Endothelial cell of umbilical vein (primary cell): ENCODE measurements around the gene ARHGAP45. TPM values are rescaled to one million over a fixed set of nuclear protein-coding genes. Genes with fewer than 3 reads are reported as not detected.
"Not testable (repeated sequence)": the region's sequence is repeated elsewhere in the genome, so short reads cannot be mapped to it uniquely, and the experiment has no call there.

Experiments
- BruUV-seq: library from RNA; stranded (reverse); fragments of 400-500 nt; replicated peaks from 2 replicates; lab custom pipeline; 2021; lab: Mats Ljungman, UMichigan
- CTCF ChIA-PET: fragments of 300-600, 350-600 bp; sonication (Branson Sonifier 250); formaldehyde crosslinking; loops from one replicate; lab custom pipeline; 2021; ENCODE audit warnings: antibody characterized with exemption, inconsistent platforms; lab: Charles Lee
- POLR2A ChIA-PET: fragments of 300-600, 350-600 bp; sonication (Branson Sonifier 250); formaldehyde crosslinking; loops from one replicate; lab custom pipeline; 2021; ENCODE audit warnings: antibody characterized with exemption, inconsistent platforms; lab: Charles Lee
- DNase-seq: peaks from one replicate; pipeline ENCODE4 v3.0.0-alpha.2; 2011; ENCODE audit warnings: low read depth, low spot score
- FAIRE-seq: peaks from 2 replicates; lab custom pipeline; 2011; peaks lifted over from hg19 to GRCh38; lab: Jason Lieb, UNC
- H2AFZ ChIP-seq: 2 replicates; pipeline ENCODE4 v1.6.0; 2012; ENCODE audit warnings: low read depth, low read length, control low read depth, inconsistent platforms
- H3K27ac ChIP-seq: 2 replicates; pipeline ENCODE4 v1.5.1; 2011; ENCODE audit warnings: low read depth, mild to moderate bottlenecking, control low read depth, low read length, moderate library complexity; ENCODE audit not compliant: insufficient read depth
- H3K27me3 ChIP-seq, 2 experiments: 2 replicates each; pipeline versions ENCODE4 v1.6.0 to v1.6.1; 2011; ENCODE audit warnings: low read length in 2 of 2, mixed read lengths in 1 of 2; ENCODE audit not compliant: control insufficient read depth in 2 of 2, insufficient read depth in 2 of 2
- H3K36me3 ChIP-seq, 2 experiments: 2 replicates in 1 of 2; 3 replicates in 1 of 2; pipeline ENCODE4 v1.5.1; 2011; ENCODE audit warnings: low read length in 2 of 2, mild to moderate bottlenecking in 1 of 2, moderate library complexity in 1 of 2; ENCODE audit not compliant: control insufficient read depth in 2 of 2, insufficient read depth in 2 of 2; ENCODE audit errors: extremely low read depth in 1 of 2
- H3K4me1 ChIP-seq: 3 replicates; pipeline ENCODE4 v1.5.1; 2011; ENCODE audit warnings: mild to moderate bottlenecking, low read length; ENCODE audit not compliant: control insufficient read depth, insufficient read depth; ENCODE audit errors: extremely low read depth
- H3K4me2 ChIP-seq: 2 replicates; pipeline ENCODE4 v1.6.1; 2011; ENCODE audit warnings: low read length, control low read depth, mixed read lengths; ENCODE audit not compliant: insufficient read depth
- H3K4me3 ChIP-seq, 3 experiments: fragments of 200-600 bp in 1 of 3; sonication (generic), shearing (Covaris generic) in 1 of 3; replicated peaks in 1 of 3; 2 replicates each; pipeline ENCODE4 v1.5.1; 2011 to 2016; ENCODE audit warnings: control low read depth in 3 of 3, low read length in 3 of 3, mild to moderate bottlenecking in 2 of 3, inconsistent platforms in 1 of 3, low read depth in 1 of 3, moderate library complexity in 1 of 3; ENCODE audit not compliant: insufficient read depth in 1 of 3
- H3K79me2 ChIP-seq: 2 replicates; pipeline ENCODE4 v1.6.0; 2012; ENCODE audit warnings: low read length, inconsistent platforms; ENCODE audit not compliant: control insufficient read depth, insufficient read depth
- H3K9ac ChIP-seq: replicated peaks from 2 replicates; pipeline ENCODE3; 2011; ENCODE audit warnings: low read length, control low read depth; ENCODE audit not compliant: insufficient read depth; ENCODE audit errors: extremely low read depth
- H3K9me1 ChIP-seq: replicated peaks from 3 replicates; pipeline ENCODE4 v1.6.0; 2011; ENCODE audit warnings: mild to moderate bottlenecking, low read length; ENCODE audit not compliant: control insufficient read depth, insufficient read depth; ENCODE audit errors: extremely low read depth
- H3K9me3 ChIP-seq: replicated peaks from 2 replicates; pipeline ENCODE4 v1.5.1; 2012; ENCODE audit warnings: low read length, inconsistent platforms; ENCODE audit not compliant: control insufficient read depth, insufficient read depth
- H4K20me1 ChIP-seq: replicated peaks from 2 replicates; pipeline ENCODE3; 2011; ENCODE audit warnings: mild to moderate bottlenecking, low read length; ENCODE audit not compliant: control insufficient read depth, insufficient read depth; ENCODE audit errors: extremely low read depth
- CTCF ChIP-seq, 2 donors: IDR thresholded peaks; 1 replicate in 1 of 2; 2 replicates in 1 of 2; pipeline ENCODE4 v1.5.1; 2011; ENCODE audit warnings: low read length in 2 of 2, mild to moderate bottlenecking in 2 of 2, moderate library complexity in 2 of 2, control low read depth in 1 of 2, inconsistent platforms in 1 of 2, low read depth in 1 of 2; ENCODE audit not compliant: insufficient read depth in 1 of 2; ENCODE audit errors: extremely low read depth in 1 of 2
- EZH2 ChIP-seq: IDR thresholded peaks from 2 replicates; pipeline ENCODE4 v1.6.1; 2012; ENCODE audit warnings: borderline replicate concordance, low read depth, mild to moderate bottlenecking, moderate library complexity, low read length, inconsistent platforms; ENCODE audit not compliant: severe bottlenecking
- FOS ChIP-seq: IDR thresholded peaks from 2 replicates; pipeline ENCODE4 v1.6.1; 2011; ENCODE audit warnings: mild to moderate bottlenecking, low read length, moderate library complexity, borderline replicate concordance; ENCODE audit not compliant: insufficient read depth
- GATA2 ChIP-seq: IDR thresholded peaks from 2 replicates; pipeline ENCODE4 v1.7.0; 2011; ENCODE audit warnings: low read depth, mild to moderate bottlenecking, moderate library complexity, mixed read lengths, low read length; ENCODE audit not compliant: insufficient read length, insufficient read depth
- JUN ChIP-seq: IDR thresholded peaks from 2 replicates; pipeline ENCODE4 v1.6.1; 2011; ENCODE audit warnings: borderline replicate concordance, low read depth; ENCODE audit not compliant: insufficient read length, insufficient read depth
- MAX ChIP-seq: IDR thresholded peaks from 2 replicates; pipeline ENCODE4 v1.6.1; 2011; ENCODE audit not compliant: insufficient read depth, insufficient read length
- MYC ChIP-seq: IDR thresholded peaks from one replicate; pipeline ENCODE4 v1.6.1; 2011; ENCODE audit warnings: mild to moderate bottlenecking, low read depth, low read length
- POLR2A ChIP-seq: IDR thresholded peaks from 2 replicates; pipeline ENCODE4 v1.6.1; 2012; ENCODE audit warnings: low read depth, mild to moderate bottlenecking, control low read depth, low read length
- POLR2AphosphoS5 ChIP-seq: IDR thresholded peaks from 2 replicates; pipeline ENCODE4 v1.6.1; 2012; ENCODE audit warnings: low read depth, mild to moderate bottlenecking, control low read depth, low read length, moderate library complexity; ENCODE audit not compliant: insufficient read depth
- dilution Hi-C: fragments of 300-500 bp; cut with MboI; formaldehyde crosslinking; loops from one replicate; pipeline ENCODE4 v1.15.0; 2019; ENCODE audit warnings: low sequenced_read_pairs; ENCODE audit not compliant: extremely low pct_ligation_motif_present
- intact Hi-C: fragments of 100-400 bp; cut with micrococcal nuclease; formaldehyde crosslinking; loops from one replicate; pipeline ENCODE4 v1.10.0; 2022
- polyA plus RNA-seq, 4 experiments: library from polyadenylated mRNA; depleted of rRNA in 3 of 4; stranded (reverse) in 3 of 4; unstranded in 1 of 4; fragments of >200 nt; gene quantifications; 2 replicates each; pipeline versions ENCODE4 v1.2.1 to v1.2.3, GENCODE V29; 2011 to 2012; ENCODE audit warnings: missing spikeins in 1 of 4
- total RNA-seq: library from RNA; stranded (reverse); gene quantifications from 2 replicates; pipeline ENCODE4 v1.2.3, GENCODE V29; 2021

Gene ARHGAP45
- total and polyA plus RNA-seq, 2 donors (not counting 3 experiments of a cell fraction or from before 2014, with no cell fraction given) = 7.5 to 10.4 TPM

- peaks cover 10 to 26% of the 10 kb centered on the region in 2 experiments for H3K36me3 ChIP-seq
- H3K9me1 ChIP-seq = no peaks in the 10 kb centered on the region
- BruUV-seq = no TSS peak
- no peak for DNase-seq
- ChIA-PET POLR2A (no interaction called here), CTCF (interaction anchor here (1.1 to 1.6 kb wide), 2 partner anchors 15 to 86 kb away, joined by 3 to 6 read pairs; no protein-coding TSS in a partner anchor)
- H3K4me1 ChIP-seq = peaks cover 34% of the 10 kb centered on the region
- no peak overlapping the region for H2AFZ ChIP-seq
- no peaks in the 10 kb centered on the region for H3K27me3 ChIP-seq
- H3K27ac ChIP-seq = no peak overlapping the region
- intact Hi-C loops (no loop called here), dilution Hi-C loops (no loop called here)
- TF ChIP-seq GATA2 (no peak), EZH2 (no peak), MYC (no peak), FOS (no peak), MAX (no peak), CTCF (IDR thresholded peaks at IDR 0.05; ENCODE audit: extremely low read depth in 1 of 2, insufficient read depth in 1 of 2, low read depth in 1 of 2, low read length in 2 of 2) (no peak), JUN (no peak), POLR2AphosphoS5 (no peak), POLR2A (no peak)
- H3K9me3 ChIP-seq = no peaks in the 10 kb centered on the region
- no peak overlapping the region for H3K9ac ChIP-seq
- FAIRE-seq = no peak
- no peak overlapping the region for H3K4me3 ChIP-seq
- H4K20me1 ChIP-seq = no peaks in the 10 kb centered on the region
- no peak overlapping the region for H3K4me2 ChIP-seq
- peaks cover 59% of the 10 kb centered on the region for H3K79me2 ChIP-seq
Observed at GRCh38 chr19:1128106-1128505, 61.1 kb downstream of the ARHGAP45 start.

- DNase-seq, H3K9me3 ChIP-seq, H3K27ac ChIP-seq, H3K9me1 ChIP-seq, H4K20me1 ChIP-seq, FAIRE-seq, BruUV-seq, H2AFZ ChIP-seq, intact Hi-C loops, H3K4me3 ChIP-seq, H3K9ac ChIP-seq, H3K27me3 ChIP-seq, POLR2A ChIA-PET, H3K4me2 ChIP-seq, dilution Hi-C loops: not testable (repeated sequence)
- H3K4me1 ChIP-seq = peaks cover 34% of the 10 kb centered on the region
- H3K36me3 ChIP-seq = peaks cover 4 to 16% of the 10 kb centered on the region in 2 experiments
- peaks cover 65% of the 10 kb centered on the region for H3K79me2 ChIP-seq
- CTCF ChIA-PET = interaction anchor here (1.1 to 1.6 kb wide), 2 partner anchors 16 to 85 kb away, joined by 3 to 6 read pairs; no protein-coding TSS in a partner anchor
Observed at GRCh38 chr19:1129084-1129483, 62.1 kb downstream of the ARHGAP45 start.
